GM21825 (cell line): ENCODE results near the gene MCU.
"Not testable (repeated sequence)": the region's sequence is repeated elsewhere in the genome, so short reads cannot be mapped to it uniquely, and the experiment has no call there.

Experiments used
- ATAC-seq: cut with Tn5 transposase; IDR thresholded peaks from one replicate; pipeline ENCODE4 v1.9.1; 2021; ENCODE audit warnings: mild to moderate bottlenecking, moderate library complexity; ENCODE audit not compliant: unreplicated experiment

Gene MCU

GRCh38 chr10:72729528-72729927 lies 37.6 kb downstream of the MCU start:
- ATAC-seq, result peak; percentile 65

DNA sequence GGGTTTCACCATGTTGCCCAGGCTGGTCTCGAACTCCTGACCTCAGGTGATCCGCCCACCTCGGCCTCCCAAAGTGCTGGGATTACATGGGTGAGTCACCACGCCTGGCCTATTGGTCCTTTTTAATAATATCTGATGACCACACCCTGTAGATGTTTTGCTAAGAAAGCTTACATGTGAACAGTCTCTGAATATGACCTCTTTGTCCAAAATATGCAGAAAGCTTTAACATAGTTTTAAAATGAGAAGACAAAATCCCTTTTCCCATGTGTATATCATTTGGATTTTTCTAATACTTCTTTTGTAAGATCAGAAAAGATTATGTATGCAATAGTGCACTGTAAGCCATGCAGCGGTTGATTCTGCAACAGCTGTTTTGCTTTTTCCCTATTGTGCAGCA lies 38.5 kb downstream of the MCU start:
- ATAC-seq, result no peak

DNA sequence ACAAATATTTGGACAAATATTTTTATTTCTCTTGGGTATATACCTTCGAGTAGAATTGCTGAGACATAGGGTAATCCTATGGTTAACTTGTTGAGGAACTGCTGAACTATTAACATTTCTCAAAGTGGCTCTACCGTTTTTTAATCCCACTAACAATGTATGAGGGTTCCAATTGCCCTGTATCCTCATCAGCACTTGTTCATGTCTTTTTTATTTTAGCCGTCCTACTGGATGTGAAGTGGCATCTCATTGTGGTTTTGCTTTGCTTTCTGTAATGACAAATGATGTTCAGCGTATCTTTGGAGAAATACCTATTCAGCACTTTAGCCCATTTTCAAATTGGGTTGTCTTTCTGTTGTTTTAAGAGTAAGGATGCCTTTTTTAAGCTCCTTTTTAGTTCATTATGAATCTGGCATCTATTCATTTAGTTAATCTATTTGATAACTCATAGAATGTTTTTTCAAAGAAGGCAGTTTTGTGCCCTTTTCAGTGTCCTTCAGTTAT lies 40.0 kb downstream of the MCU start:
- no peak for ATAC-seq

DNA sequence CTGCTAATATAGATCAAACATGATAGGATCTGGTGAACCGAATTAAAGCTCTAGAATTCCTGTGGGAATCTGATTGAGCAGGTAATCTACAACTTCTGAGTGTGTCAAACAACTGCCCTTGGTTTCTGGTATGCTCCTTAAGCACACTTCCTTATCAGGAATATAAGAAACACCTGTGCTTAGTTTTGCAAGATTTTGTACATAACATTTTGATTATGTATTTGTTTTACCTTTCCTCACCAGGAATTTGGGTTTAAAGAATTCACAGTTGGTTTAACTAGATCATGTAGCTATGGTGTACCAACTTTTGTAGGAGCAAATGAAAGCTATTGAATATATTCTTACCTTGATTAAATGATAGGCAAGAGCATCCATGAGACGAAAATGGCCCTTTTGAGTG lies 40.6 kb downstream of the MCU start:
- no peak for ATAC-seq

DNA sequence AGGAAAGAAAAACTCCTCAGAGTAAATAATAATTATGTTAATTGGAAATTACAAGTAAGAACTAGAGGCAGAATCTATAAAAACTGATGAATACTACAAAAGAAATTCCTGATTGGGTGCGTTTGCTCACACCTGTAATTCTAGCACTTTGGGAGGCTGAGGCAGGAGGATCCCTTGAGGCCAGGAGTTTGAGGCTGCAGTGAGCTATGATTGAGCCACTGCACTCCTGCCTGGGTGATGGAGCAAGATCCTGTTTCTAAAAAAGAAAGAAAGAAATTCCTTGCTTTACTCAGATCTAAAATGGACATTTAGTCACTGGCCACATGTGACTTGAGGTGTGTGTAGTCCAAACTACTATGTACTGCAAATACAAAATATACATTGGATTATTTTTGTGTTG lies 42.0 kb downstream of the MCU start:
- no peak for ATAC-seq

GRCh38 chr10:72735288-72735936 lies 43.5 kb downstream of the MCU start:
- no peak for ATAC-seq

DNA sequence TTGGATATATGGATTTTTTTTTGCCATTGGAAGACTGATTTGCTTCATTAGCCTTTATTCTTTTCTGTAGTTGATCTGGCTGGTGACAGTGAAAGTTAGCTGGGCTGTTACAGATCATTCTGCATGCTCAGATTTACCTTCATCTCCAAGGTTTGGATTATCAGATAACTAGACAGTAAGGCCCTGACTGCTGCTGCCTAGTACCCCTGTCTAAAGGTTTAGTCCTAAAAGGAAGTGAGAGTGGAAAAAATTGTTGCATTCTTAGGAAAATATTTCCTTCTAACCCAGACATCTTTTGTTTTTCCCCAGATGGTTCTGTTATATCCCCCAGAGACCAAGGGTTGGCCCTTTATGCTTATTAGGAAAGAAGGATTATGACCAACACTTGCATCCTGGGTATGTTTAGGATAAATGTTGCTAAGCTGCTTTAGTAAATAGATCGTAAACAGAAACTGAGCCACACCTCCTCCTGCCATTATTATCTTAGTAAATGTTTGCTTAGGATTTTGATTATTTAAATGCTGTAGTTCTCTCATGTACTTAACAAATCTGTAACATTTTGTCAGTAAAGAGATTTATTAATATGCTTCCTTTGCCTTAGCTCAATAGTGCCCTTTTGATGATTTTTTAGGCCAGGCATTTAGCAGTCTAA lies 44.4 kb downstream of the MCU start:
- ATAC-seq, result no peak

DNA sequence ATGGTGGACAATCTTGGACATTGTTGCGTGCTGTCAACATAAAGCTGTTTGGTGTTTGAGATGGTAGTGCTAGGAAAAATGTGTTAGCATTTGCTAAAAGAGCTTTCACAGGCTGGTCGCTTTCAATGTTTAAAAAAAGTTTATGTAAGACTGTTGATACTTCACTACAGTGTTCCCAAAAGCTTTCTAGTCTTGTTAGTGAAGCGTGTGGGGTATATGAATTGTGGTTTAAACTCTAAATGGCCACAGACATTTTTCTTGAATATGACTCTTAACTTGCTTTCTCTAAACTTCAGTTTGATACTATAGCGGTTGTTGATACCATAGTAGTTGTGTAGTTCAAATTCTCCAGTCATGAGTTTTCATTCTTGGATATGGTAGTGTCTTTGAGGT lies 44.9 kb downstream of the MCU start:
- ATAC-seq, result no peak

DNA sequence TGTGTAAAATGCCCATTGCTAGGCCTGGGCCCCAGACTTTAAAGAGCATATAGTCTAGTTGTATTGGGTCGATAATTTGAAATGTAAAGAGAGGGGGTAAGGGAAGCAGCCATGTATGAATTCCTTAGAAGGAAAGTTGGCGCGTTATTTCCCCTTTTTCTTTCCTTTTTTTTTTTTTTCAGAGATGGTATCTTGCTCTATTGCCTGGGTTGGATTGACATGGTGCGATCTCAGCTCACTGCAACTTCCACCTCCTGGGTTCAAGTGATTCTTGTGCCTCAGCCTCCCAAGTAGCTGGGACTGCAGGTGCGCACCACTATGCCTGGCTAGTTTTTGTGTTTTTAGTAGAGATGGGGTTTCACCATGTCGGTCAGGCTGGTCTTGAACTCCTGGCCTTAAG lies 45.4 kb downstream of the MCU start:
- ATAC-seq, result not testable (repeated sequence)

DNA sequence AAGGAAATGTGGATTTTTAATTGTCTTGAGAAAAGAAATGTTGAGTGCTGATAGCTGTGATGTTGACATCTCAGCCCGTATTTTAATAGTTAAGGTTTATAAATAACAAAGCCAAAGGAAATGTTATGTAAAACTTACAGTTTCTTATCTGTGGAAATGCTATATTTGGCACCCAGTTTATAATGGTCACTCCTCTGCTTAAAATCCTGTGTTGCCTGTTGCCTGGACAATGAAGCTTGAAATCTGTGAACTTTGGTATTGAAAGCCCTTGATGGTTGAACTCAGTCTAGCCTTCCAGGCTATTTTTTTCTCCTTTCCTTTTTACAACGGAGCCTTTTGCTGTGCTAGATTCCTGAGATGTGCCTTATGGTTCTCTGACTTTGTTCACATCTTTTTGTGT lies 46.5 kb downstream of the MCU start:
- ATAC-seq, result no peak

- ATAC-seq, result no peak
These were observed 48.6 kb downstream of the MCU start for GRCh38 chr10:72740528-72740927.

- no peak for ATAC-seq
These were observed 50.1 kb downstream of the MCU start for GRCh38 chr10:72742092-72742491.

- no peak for ATAC-seq
These were observed 50.9 kb downstream of the MCU start for GRCh38 chr10:72742797-72743196.

DNA sequence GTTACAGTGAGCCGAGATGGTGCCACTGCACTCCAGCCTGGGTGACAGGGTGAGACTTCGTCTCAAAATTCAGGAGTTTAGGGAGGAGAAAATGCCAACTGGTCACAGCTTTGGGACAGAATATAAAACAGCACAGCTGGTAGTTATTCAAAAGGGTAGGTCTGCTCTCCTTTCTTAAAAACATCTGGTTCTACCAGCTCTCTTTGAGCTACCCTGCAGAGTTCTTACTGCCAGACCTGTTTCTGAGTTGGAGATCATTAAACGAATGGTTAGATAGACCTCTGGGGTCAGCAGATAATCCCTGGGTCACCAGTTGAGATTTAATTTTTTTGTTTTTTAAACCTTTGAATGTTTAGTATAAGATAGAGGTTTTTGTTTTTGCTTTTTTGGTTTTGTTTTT lies 52.6 kb downstream of the MCU start:
- no peak for ATAC-seq

GRCh38 chr10:72746426-72747363 lies 54.8 kb downstream of the MCU start:
- ATAC-seq, result no peak

- no peak for ATAC-seq
These were observed 55.6 kb downstream of the MCU start for GRCh38 chr10:72747521-72747920.

- ATAC-seq, result no peak
These were observed 61.9 kb downstream of the MCU start for GRCh38 chr10:72753760-72754231.

GRCh38 chr10:72754275-72755032 lies 62.5 kb downstream of the MCU start:
- no peak for ATAC-seq

- no peak for ATAC-seq
These were observed 64.9 kb downstream of the MCU start for GRCh38 chr10:72756674-72757385.

DNA sequence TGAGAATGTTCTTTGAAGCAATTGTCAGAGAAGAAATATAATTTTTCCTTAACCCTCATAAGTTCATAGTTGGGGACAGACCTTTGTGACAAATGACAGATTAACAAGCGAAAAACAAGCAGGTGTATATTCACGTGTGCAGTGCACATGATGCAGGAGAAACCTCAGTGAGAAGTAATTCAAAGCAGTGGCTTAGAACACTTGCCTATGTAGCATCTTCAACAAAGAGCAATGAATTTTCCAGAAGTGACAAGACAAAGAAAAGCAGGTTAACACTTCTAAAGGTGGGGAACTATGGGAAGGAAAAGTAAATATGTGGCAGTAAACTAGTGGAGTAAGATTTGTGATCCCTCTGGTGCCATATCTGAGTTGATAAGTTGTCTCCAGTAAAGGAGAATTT lies 65.8 kb downstream of the MCU start:
- ATAC-seq, result no peak
